Erythroblast (primary cell): ENCODE measurements around the gene CRACR2B.

Experiments used
- GATA1 ChIP-seq: IDR thresholded peaks from 2 replicates; pipeline ENCODE4 v1.6.1; 2011; ENCODE audit warnings: low read depth, mild to moderate bottlenecking, control low read depth, low read length, moderate library complexity
- POLR2A ChIP-seq: IDR thresholded peaks from 2 replicates; pipeline ENCODE4 v1.6.1; 2011; ENCODE audit warnings: mild to moderate bottlenecking, low read length

DNA sequence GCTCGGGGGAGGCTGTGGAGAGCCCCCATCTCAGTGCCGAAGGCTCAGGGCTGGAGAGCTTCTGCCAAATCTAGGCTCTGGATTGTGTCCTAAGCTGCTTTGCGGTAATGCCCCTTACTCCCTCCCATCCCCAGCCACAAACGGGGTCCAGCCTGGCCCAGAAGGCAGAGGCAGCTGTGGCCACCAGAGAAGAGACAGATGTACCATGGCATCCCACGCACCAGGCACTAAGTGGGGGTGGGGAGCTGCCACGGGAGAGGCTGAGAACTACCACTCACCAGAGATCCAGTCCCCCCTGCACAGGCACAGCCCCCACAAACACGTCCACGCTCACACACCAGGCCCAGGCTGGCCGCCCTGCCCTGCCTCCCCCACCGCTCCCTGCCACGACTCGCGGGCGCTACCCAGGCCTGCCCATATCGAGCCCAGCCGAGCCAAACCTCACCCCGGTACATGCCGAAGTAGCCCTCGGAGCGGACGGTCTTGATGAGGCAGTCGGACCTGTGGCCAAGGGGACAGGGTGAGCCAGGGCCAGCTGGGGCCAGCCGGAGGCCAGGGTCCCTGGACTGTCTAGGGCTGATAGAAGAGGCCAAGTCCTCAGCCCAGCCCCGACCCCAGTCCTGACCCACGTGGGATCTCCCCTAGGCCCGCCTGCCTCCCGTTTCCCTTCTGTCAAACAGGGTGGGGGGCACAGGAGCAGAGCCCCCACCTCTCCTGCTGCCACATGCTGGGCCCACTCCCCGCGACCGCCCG lies 33.5 kb upstream of the CRACR2B start:
- no peak for TF ChIP-seq POLR2A
- TF ChIP-seq GATA1, result no peak
